OCI-LY3 (cell line): ENCODE data around the gene MYO5A.
A peak's percentile ranks its signal among the peaks of the same experiment; 100 is the strongest.

Experiments
- H2AFZ ChIP-seq: fragments of 200-600, 300-600 bp; shearing (Covaris generic); 2 replicates; pipeline ENCODE4 v1.6.0; 2014; ENCODE audit warnings: antibody characterized with exemption, low read depth, low read length
- H3K27ac ChIP-seq: fragments of 200-600, 300-600 bp; sonication (generic); 2 replicates; pipeline ENCODE4 v1.5.1; 2014; ENCODE audit warnings: mild to moderate bottlenecking, low read length, moderate library complexity, mixed read lengths
- H3K27me3 ChIP-seq: fragments of 200-600, 300-600 bp; sonication (generic); 2 replicates; pipeline ENCODE4 v1.6.1; 2014; ENCODE audit warnings: low read depth, low read length, mixed read lengths
- H3K36me3 ChIP-seq: fragments of 200-600, 300-600 bp; sonication (generic); replicated peaks from 2 replicates; pipeline ENCODE3; 2014; ENCODE audit warnings: low read depth, low read length, mixed read lengths
- H3K4me1 ChIP-seq: fragments of 300-600, 200-600 bp; sonication (generic); 2 replicates; pipeline ENCODE4 v1.6.1; 2014; ENCODE audit warnings: low read length, mixed read lengths
- H3K4me2 ChIP-seq: fragments of 200-600, 300-600 bp; sonication (generic); 2 replicates; pipeline ENCODE4 v1.6.1; 2014; ENCODE audit warnings: low read length, mixed read lengths
- H3K4me3 ChIP-seq: fragments of 300-600, 200-600 bp; sonication (generic); 2 replicates; pipeline ENCODE4 v1.5.1; 2014; ENCODE audit warnings: antibody characterized with exemption, mild to moderate bottlenecking, low read length, moderate library complexity
- H3K79me2 ChIP-seq: fragments of 300-600, 200-600 bp; shearing (Covaris generic); 2 replicates; pipeline ENCODE4 v1.6.1; 2014; ENCODE audit warnings: mild to moderate bottlenecking, low read length, mixed read lengths
- H3K9ac ChIP-seq: fragments of 300-600, 200-600 bp; shearing (Covaris generic); 2 replicates; pipeline ENCODE4 v1.6.0; 2014; ENCODE audit warnings: mild to moderate bottlenecking, low read length, moderate library complexity
- H3K9me3 ChIP-seq: fragments of 200-600, 300-600 bp; shearing (Covaris generic); 2 replicates; pipeline ENCODE4 v1.6.1; 2014; ENCODE audit warnings: low read length, mixed read lengths; ENCODE audit not compliant: insufficient read depth
- H4K20me1 ChIP-seq: fragments of 200-600, 300-600 bp; sonication (generic); 2 replicates; pipeline ENCODE4 v1.6.1; 2016; ENCODE audit warnings: low read length, mixed read lengths; ENCODE audit not compliant: insufficient read depth
- EZH2phosphoT487 ChIP-seq: fragments of 200-600 bp; shearing (Covaris generic); IDR thresholded peaks from 2 replicates; pipeline ENCODE4 v1.6.1; 2018; ENCODE audit warnings: antibody characterized with exemption, mixed run types, low read depth
- TF ChIP-seq, protein P1 (sequence below): fragments of 200-600, 300-600 bp; sonication (generic); IDR thresholded peaks from 2 replicates; pipeline ENCODE4 v1.5.1; 2014; ENCODE audit warnings: antibody characterized with exemption, low read length, low read depth

Gene MYO5A

DNA sequence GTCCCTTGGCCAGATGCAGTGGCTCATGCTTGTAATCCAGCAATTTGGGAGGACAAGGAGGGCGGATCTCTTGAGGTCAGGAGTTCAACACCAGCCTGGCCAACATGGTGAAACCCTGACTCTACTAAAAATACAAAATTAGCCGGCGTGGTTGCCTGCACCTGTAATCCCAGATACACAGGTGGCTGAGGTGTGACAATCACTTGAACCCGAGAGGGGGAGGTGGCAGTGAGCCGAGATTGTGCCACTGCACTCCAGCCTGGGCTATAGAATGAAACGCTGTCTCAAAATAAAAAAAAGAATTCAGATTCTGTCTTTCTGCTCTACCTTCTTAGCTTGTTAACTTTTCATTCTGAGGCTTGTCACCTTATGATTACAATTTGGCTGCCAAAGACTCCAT is 22.1 kb downstream of the MYO5A start:
- H3K4me2 ChIP-seq, result no peak overlapping the region
- H3K4me3 ChIP-seq, result no peak overlapping the region
- H3K79me2 ChIP-seq, result peaks cover 88% of the 10 kb centered on the region
- TF ChIP-seq, protein P1, sequence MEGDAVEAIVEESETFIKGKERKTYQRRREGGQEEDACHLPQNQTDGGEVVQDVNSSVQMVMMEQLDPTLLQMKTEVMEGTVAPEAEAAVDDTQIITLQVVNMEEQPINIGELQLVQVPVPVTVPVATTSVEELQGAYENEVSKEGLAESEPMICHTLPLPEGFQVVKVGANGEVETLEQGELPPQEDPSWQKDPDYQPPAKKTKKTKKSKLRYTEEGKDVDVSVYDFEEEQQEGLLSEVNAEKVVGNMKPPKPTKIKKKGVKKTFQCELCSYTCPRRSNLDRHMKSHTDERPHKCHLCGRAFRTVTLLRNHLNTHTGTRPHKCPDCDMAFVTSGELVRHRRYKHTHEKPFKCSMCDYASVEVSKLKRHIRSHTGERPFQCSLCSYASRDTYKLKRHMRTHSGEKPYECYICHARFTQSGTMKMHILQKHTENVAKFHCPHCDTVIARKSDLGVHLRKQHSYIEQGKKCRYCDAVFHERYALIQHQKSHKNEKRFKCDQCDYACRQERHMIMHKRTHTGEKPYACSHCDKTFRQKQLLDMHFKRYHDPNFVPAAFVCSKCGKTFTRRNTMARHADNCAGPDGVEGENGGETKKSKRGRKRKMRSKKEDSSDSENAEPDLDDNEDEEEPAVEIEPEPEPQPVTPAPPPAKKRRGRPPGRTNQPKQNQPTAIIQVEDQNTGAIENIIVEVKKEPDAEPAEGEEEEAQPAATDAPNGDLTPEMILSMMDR, result no peak
- no peak for TF ChIP-seq EZH2phosphoT487
- peaks cover 23% of the 10 kb centered on the region for H4K20me1 ChIP-seq
- peaks cover 3% of the 10 kb centered on the region for H3K36me3 ChIP-seq
- no peaks in the 10 kb centered on the region for H3K9me3 ChIP-seq
- H2AFZ ChIP-seq, result no peak overlapping the region
- peaks cover 44% of the 10 kb centered on the region for H3K4me1 ChIP-seq
- H3K9ac ChIP-seq, result no peak overlapping the region
- no peaks in the 10 kb centered on the region for H3K27me3 ChIP-seq
- H3K27ac ChIP-seq, result no peak overlapping the region

DNA sequence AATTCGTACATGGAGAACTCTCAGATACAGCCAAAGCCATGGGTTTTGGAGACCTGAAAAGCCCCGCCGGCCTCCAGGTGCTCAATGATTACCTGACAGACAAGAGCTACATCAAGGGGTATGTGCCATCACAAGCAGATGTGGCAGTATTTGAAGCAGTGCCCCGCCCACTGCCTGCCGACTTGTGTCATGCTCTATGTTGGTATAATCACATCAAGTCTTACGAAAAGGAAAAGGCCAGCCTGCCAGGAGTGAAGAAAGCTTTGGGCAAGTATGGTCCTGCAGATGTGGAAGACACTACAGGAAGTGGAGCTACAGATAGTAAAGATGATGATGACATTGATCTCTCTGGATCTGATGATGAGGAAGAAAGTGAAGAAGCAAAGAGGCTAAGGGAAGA is 23.5 kb downstream of the MYO5A start:
- peaks cover 44% of the 10 kb centered on the region for H3K4me1 ChIP-seq
- no peaks in the 10 kb centered on the region for H3K9me3 ChIP-seq
- peak overlapping the region; percentile 65; the same call in 1 of the 2 replicates for H3K4me3 ChIP-seq
- no peak overlapping the region for H2AFZ ChIP-seq
- peaks cover 14% of the 10 kb centered on the region for H4K20me1 ChIP-seq
- H3K36me3 ChIP-seq, result peaks cover 3% of the 10 kb centered on the region
- no peaks in the 10 kb centered on the region for H3K27me3 ChIP-seq
- no peak overlapping the region for H3K9ac ChIP-seq
- TF ChIP-seq, protein P1, result no peak
- no peak for TF ChIP-seq EZH2phosphoT487
- H3K79me2 ChIP-seq, result peaks cover 82% of the 10 kb centered on the region
- no peak overlapping the region for H3K27ac ChIP-seq
- peak overlapping the region; percentile 87 for H3K4me2 ChIP-seq

DNA sequence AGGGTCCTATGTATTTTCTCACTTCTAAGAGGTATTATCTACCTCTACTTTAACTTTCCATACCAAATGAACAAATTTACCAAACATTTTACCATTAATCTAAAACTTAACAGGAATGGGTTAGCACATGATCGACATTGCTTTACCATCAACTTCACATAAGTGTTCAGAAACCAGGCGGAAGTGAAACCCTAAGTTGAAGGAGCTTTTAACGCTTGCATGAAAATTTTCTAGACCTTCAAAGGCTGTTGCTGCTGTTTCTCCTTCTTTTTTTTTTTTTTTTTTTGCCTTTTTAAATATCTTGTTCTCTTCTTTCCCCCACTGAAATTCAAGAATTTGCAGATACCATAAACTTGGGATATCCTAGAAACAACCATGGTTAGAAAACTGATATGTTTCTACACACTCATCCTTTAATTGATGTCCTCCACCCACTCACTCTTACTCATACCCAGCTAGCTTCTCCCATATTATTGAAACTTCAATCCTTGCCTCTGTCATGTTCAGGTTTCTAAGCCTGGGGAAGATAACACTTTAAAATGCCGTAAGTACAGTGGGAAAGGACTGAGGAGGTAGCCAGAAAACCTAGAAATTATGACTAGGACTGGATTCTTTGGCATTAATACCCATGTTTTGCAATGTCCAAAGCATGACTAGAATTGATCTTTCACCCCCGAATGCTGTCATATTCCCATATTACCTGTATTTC is 24.7 kb downstream of the MYO5A start:
- Histone ChIP-seq H3K4me1 (peaks cover 38% of the 10 kb centered on the region), H3K9me3 (no peaks in the 10 kb centered on the region), H4K20me1 (0 out of 2 replicates have a peak, but pooled peaks cover 4% of the 10 kb centered on the region), H3K36me3 (peaks cover 3% of the 10 kb centered on the region), H3K4me2 (peak overlapping the region; percentile 87), H3K9ac (peak overlapping the region; percentile 60), H3K79me2 (peaks cover 79% of the 10 kb centered on the region), H2AFZ (no peak overlapping the region), H3K27ac (peak overlapping the region; percentile 85), H3K27me3 (no peaks in the 10 kb centered on the region), H3K4me3 (peak overlapping the region; percentile 65)
- TF ChIP-seq EZH2phosphoT487, result no peak
- TF ChIP-seq, protein P1, result no peak

DNA sequence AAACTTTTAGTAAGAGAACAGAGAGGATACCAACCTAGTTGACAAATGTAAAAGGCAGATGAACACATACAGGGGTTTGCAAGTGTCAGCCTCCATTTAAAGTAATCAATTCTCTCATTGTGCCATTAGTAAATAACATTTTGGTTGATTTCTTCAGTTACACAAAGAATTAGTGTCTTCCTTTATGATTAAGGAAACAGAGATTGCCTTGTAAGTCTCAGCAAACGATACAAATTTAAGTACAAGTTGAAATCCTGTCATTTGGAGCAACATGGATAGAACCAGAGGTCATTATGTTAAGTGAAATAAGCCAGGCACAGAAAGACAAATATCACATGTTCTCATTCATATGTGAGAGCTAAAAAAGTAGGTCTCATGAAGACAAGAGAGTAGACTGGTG is 26.1 kb downstream of the MYO5A start:
- Histone ChIP-seq H3K27ac (no peak overlapping the region), H3K4me2 (no peak overlapping the region), H3K4me1 (peaks cover 38% of the 10 kb centered on the region), H4K20me1 (no peaks in the 10 kb centered on the region), H3K36me3 (peaks cover 3% of the 10 kb centered on the region), H3K9me3 (no peaks in the 10 kb centered on the region), H3K27me3 (no peaks in the 10 kb centered on the region), H3K4me3 (no peak overlapping the region), H3K79me2 (peaks cover 67% of the 10 kb centered on the region), H2AFZ (no peak overlapping the region), H3K9ac (no peak overlapping the region)
- TF ChIP-seq, protein P1, result no peak
- TF ChIP-seq EZH2phosphoT487, result no peak
